ENCODE measurements around the gene ZNF235. TPM values are rescaled to one million over a fixed set of nuclear protein-coding genes. Genes with fewer than 3 reads are reported as not detected.

The ZNF235 gene
- total and polyA plus RNA-seq, 2 of the 8 experiments (the other 6 are each of a cell fraction or from before 2014, with no cell fraction given), result 2.0 to 5.3 TPM

- TF ChIP-seq CTCF (IDR thresholded peaks at IDR 0.05; ENCODE audit: control extremely low read depth in 1 of 3, insufficient read depth in 1 of 3, low read depth in 1 of 3, low read length in 3 of 3) (no peak), SP4 (IDR thresholded peaks at IDR 0.05; ENCODE audit: low read length) (no peak), TAF1 (IDR thresholded peaks at IDR 0.05; ENCODE audit: low read depth, low read length) (no peak), KDM4A (IDR thresholded peaks at IDR 0.05; ENCODE audit: low read depth, low read length, severe bottlenecking) (no peak), BRCA1 (IDR thresholded peaks at IDR 0.05; ENCODE audit: low read depth, low read length) (no peak)
These were observed 39.4 kb upstream of the ZNF235 start (continued) for GRCh38 chr19:44344255-44344654.
